Chondrocyte (in vitro differentiated cells): ENCODE measurements around the gene HECW1. TPM values are rescaled to one million over a fixed set of nuclear protein-coding genes. Genes with fewer than 3 reads are reported as not detected.

Experiments
- DNase-seq: peaks from one replicate; pipeline ENCODE4 v3.0.0; 2021; ENCODE audit warnings: mixed read lengths, low spot score
- H3K27ac Mint-ChIP-seq: one replicate; pipeline ENCODE4 v1.8.0; 2021; ENCODE audit warnings: mild to moderate bottlenecking, moderate library complexity, mixed read lengths; ENCODE audit not compliant: unreplicated experiment
- H3K27me3 Mint-ChIP-seq: 2 replicates; pipeline ENCODE4 v1.8.0; 2021; ENCODE audit warnings: low read depth, mixed read lengths
- H3K36me3 Mint-ChIP-seq: 2 replicates; pipeline ENCODE4 v1.8.0; 2021; ENCODE audit warnings: low read depth, mixed read lengths
- H3K4me1 Mint-ChIP-seq: 2 replicates; pipeline ENCODE4 v1.8.0; 2021; ENCODE audit warnings: low read depth, mild to moderate bottlenecking, mixed read lengths
- H3K4me3 Mint-ChIP-seq: one replicate; pipeline ENCODE4 v1.8.0; 2021; ENCODE audit warnings: mild to moderate bottlenecking, moderate library complexity, mixed read lengths; ENCODE audit not compliant: unreplicated experiment
- H3K9me3 Mint-ChIP-seq: 2 replicates; pipeline ENCODE4 v1.8.0; 2021; ENCODE audit warnings: low read depth, mixed read lengths
- CTCF ChIP-seq: fragments of 200-600 bp; sonication (generic); IDR thresholded peaks from 2 replicates; pipeline ENCODE4 v1.5.0; 2021; ENCODE audit warnings: antibody characterized with exemption, mild to moderate bottlenecking, moderate library complexity
- total RNA-seq: library from RNA; stranded (reverse); gene quantifications from 3 replicates; pipeline ENCODE4 v1.2.1, GENCODE V29; 2021

Gene HECW1
- total RNA-seq, 1 donor from 2014 or later = 1.9 TPM

- TF ChIP-seq CTCF = no peak
- Mint-ChIP-seq H3K36me3 (no peaks in the 10 kb centered on the region), H3K4me3 (no peak overlapping the region), H3K9me3 (no peaks in the 10 kb centered on the region), H3K27ac (no peak overlapping the region), H3K27me3 (peaks cover 11% of the 10 kb centered on the region), H3K4me1 (no peaks in the 10 kb centered on the region)
- DNase-seq = no peak
These were observed 447.5 kb downstream of the HECW1 start for GRCh38 chr7:43559946-43560335.

- H3K4me1 Mint-ChIP-seq = no peaks in the 10 kb centered on the region
- H3K4me3 Mint-ChIP-seq = no peak overlapping the region
- DNase-seq = no peak
- H3K36me3 Mint-ChIP-seq = no peaks in the 10 kb centered on the region
- H3K9me3 Mint-ChIP-seq = no peaks in the 10 kb centered on the region
- H3K27ac Mint-ChIP-seq = no peak overlapping the region
- peaks cover 7% of the 10 kb centered on the region for H3K27me3 Mint-ChIP-seq
- no peak for TF ChIP-seq CTCF
These were observed 448.4 kb downstream of the HECW1 start for GRCh38 chr7:43560742-43561330.

- no peaks in the 10 kb centered on the region for H3K36me3 Mint-ChIP-seq
- no peak overlapping the region for H3K27ac Mint-ChIP-seq
- H3K4me3 Mint-ChIP-seq = no peak overlapping the region
- TF ChIP-seq CTCF = no peak
- no peaks in the 10 kb centered on the region for H3K4me1 Mint-ChIP-seq
- H3K27me3 Mint-ChIP-seq = peaks cover under 1% of the 10 kb centered on the region
- no peaks in the 10 kb centered on the region for H3K9me3 Mint-ChIP-seq
- DNase-seq = no peak
These were observed 449.9 kb downstream of the HECW1 start for GRCh38 chr7:43562383-43562782.

- H3K9me3 Mint-ChIP-seq = no peaks in the 10 kb centered on the region
- no peaks in the 10 kb centered on the region for H3K27me3 Mint-ChIP-seq
- TF ChIP-seq CTCF = no peak
- H3K36me3 Mint-ChIP-seq = no peaks in the 10 kb centered on the region
- no peak overlapping the region for H3K27ac Mint-ChIP-seq
- DNase-seq = no peak
- H3K4me1 Mint-ChIP-seq = peaks cover 8% of the 10 kb centered on the region
- no peak overlapping the region for H3K4me3 Mint-ChIP-seq
These were observed 453.3 kb downstream of the HECW1 start for GRCh38 chr7:43565786-43566185.

- Mint-ChIP-seq H3K27me3 (no peaks in the 10 kb centered on the region), H3K9me3 (no peaks in the 10 kb centered on the region), H3K36me3 (no peaks in the 10 kb centered on the region), H3K4me3 (no peak overlapping the region), H3K4me1 (peaks cover 15% of the 10 kb centered on the region), H3K27ac (no peak overlapping the region)
- TF ChIP-seq CTCF = no peak
- no peak for DNase-seq
These were observed 456.1 kb downstream of the HECW1 start for GRCh38 chr7:43568529-43568928.
